Endothelial cell of umbilical vein (primary cell): ENCODE measurements around the gene APOD. TPM values are rescaled to one million over a fixed set of nuclear protein-coding genes. Genes with fewer than 3 reads are reported as not detected.

Experiments
- BruUV-seq: library from RNA; stranded (reverse); fragments of 400-500 nt; replicated peaks from 2 replicates; lab custom pipeline; 2021; lab: Mats Ljungman, UMichigan
- CTCF ChIA-PET: fragments of 300-600, 350-600 bp; sonication (Branson Sonifier 250); formaldehyde crosslinking; loops from one replicate; lab custom pipeline; 2021; ENCODE audit warnings: antibody characterized with exemption, inconsistent platforms; lab: Charles Lee
- POLR2A ChIA-PET: fragments of 300-600, 350-600 bp; sonication (Branson Sonifier 250); formaldehyde crosslinking; loops from one replicate; lab custom pipeline; 2021; ENCODE audit warnings: antibody characterized with exemption, inconsistent platforms; lab: Charles Lee
- DNase-seq: peaks from one replicate; pipeline ENCODE4 v3.0.0-alpha.2; 2011; ENCODE audit warnings: low read depth, low spot score
- FAIRE-seq: peaks from 2 replicates; lab custom pipeline; 2011; peaks lifted over from hg19 to GRCh38; lab: Jason Lieb, UNC
- H2AFZ ChIP-seq: 2 replicates; pipeline ENCODE4 v1.6.0; 2012; ENCODE audit warnings: low read depth, low read length, control low read depth, inconsistent platforms
- H3K27ac ChIP-seq: 2 replicates; pipeline ENCODE4 v1.5.1; 2011; ENCODE audit warnings: low read depth, mild to moderate bottlenecking, control low read depth, low read length, moderate library complexity; ENCODE audit not compliant: insufficient read depth
- H3K27me3 ChIP-seq, 2 experiments: 2 replicates each; pipeline versions ENCODE4 v1.6.0 to v1.6.1; 2011; ENCODE audit warnings: low read length in 2 of 2, mixed read lengths in 1 of 2; ENCODE audit not compliant: control insufficient read depth in 2 of 2, insufficient read depth in 2 of 2
- H3K36me3 ChIP-seq, 2 experiments: 2 replicates in 1 of 2; 3 replicates in 1 of 2; pipeline ENCODE4 v1.5.1; 2011; ENCODE audit warnings: low read length in 2 of 2, mild to moderate bottlenecking in 1 of 2, moderate library complexity in 1 of 2; ENCODE audit not compliant: control insufficient read depth in 2 of 2, insufficient read depth in 2 of 2; ENCODE audit errors: extremely low read depth in 1 of 2
- H3K4me1 ChIP-seq: 3 replicates; pipeline ENCODE4 v1.5.1; 2011; ENCODE audit warnings: mild to moderate bottlenecking, low read length; ENCODE audit not compliant: control insufficient read depth, insufficient read depth; ENCODE audit errors: extremely low read depth
- H3K4me2 ChIP-seq: 2 replicates; pipeline ENCODE4 v1.6.1; 2011; ENCODE audit warnings: low read length, control low read depth, mixed read lengths; ENCODE audit not compliant: insufficient read depth
- H3K4me3 ChIP-seq, 3 experiments: fragments of 200-600 bp in 1 of 3; sonication (generic), shearing (Covaris generic) in 1 of 3; replicated peaks in 1 of 3; 2 replicates each; pipeline ENCODE4 v1.5.1; 2011 to 2016; ENCODE audit warnings: control low read depth in 3 of 3, low read length in 3 of 3, mild to moderate bottlenecking in 2 of 3, inconsistent platforms in 1 of 3, low read depth in 1 of 3, moderate library complexity in 1 of 3; ENCODE audit not compliant: insufficient read depth in 1 of 3
- H3K79me2 ChIP-seq: 2 replicates; pipeline ENCODE4 v1.6.0; 2012; ENCODE audit warnings: low read length, inconsistent platforms; ENCODE audit not compliant: control insufficient read depth, insufficient read depth
- H3K9ac ChIP-seq: replicated peaks from 2 replicates; pipeline ENCODE3; 2011; ENCODE audit warnings: low read length, control low read depth; ENCODE audit not compliant: insufficient read depth; ENCODE audit errors: extremely low read depth
- H3K9me1 ChIP-seq: replicated peaks from 3 replicates; pipeline ENCODE4 v1.6.0; 2011; ENCODE audit warnings: mild to moderate bottlenecking, low read length; ENCODE audit not compliant: control insufficient read depth, insufficient read depth; ENCODE audit errors: extremely low read depth
- H3K9me3 ChIP-seq: replicated peaks from 2 replicates; pipeline ENCODE4 v1.5.1; 2012; ENCODE audit warnings: low read length, inconsistent platforms; ENCODE audit not compliant: control insufficient read depth, insufficient read depth
- H4K20me1 ChIP-seq: replicated peaks from 2 replicates; pipeline ENCODE3; 2011; ENCODE audit warnings: mild to moderate bottlenecking, low read length; ENCODE audit not compliant: control insufficient read depth, insufficient read depth; ENCODE audit errors: extremely low read depth
- CTCF ChIP-seq, 2 donors: IDR thresholded peaks; 1 replicate in 1 of 2; 2 replicates in 1 of 2; pipeline ENCODE4 v1.5.1; 2011; ENCODE audit warnings: low read length in 2 of 2, mild to moderate bottlenecking in 2 of 2, moderate library complexity in 2 of 2, control low read depth in 1 of 2, inconsistent platforms in 1 of 2, low read depth in 1 of 2; ENCODE audit not compliant: insufficient read depth in 1 of 2; ENCODE audit errors: extremely low read depth in 1 of 2
- EZH2 ChIP-seq: IDR thresholded peaks from 2 replicates; pipeline ENCODE4 v1.6.1; 2012; ENCODE audit warnings: borderline replicate concordance, low read depth, mild to moderate bottlenecking, moderate library complexity, low read length, inconsistent platforms; ENCODE audit not compliant: severe bottlenecking
- FOS ChIP-seq: IDR thresholded peaks from 2 replicates; pipeline ENCODE4 v1.6.1; 2011; ENCODE audit warnings: mild to moderate bottlenecking, low read length, moderate library complexity, borderline replicate concordance; ENCODE audit not compliant: insufficient read depth
- GATA2 ChIP-seq: IDR thresholded peaks from 2 replicates; pipeline ENCODE4 v1.7.0; 2011; ENCODE audit warnings: low read depth, mild to moderate bottlenecking, moderate library complexity, mixed read lengths, low read length; ENCODE audit not compliant: insufficient read length, insufficient read depth
- JUN ChIP-seq: IDR thresholded peaks from 2 replicates; pipeline ENCODE4 v1.6.1; 2011; ENCODE audit warnings: borderline replicate concordance, low read depth; ENCODE audit not compliant: insufficient read length, insufficient read depth
- MAX ChIP-seq: IDR thresholded peaks from 2 replicates; pipeline ENCODE4 v1.6.1; 2011; ENCODE audit not compliant: insufficient read depth, insufficient read length
- MYC ChIP-seq: IDR thresholded peaks from one replicate; pipeline ENCODE4 v1.6.1; 2011; ENCODE audit warnings: mild to moderate bottlenecking, low read depth, low read length
- POLR2A ChIP-seq: IDR thresholded peaks from 2 replicates; pipeline ENCODE4 v1.6.1; 2012; ENCODE audit warnings: low read depth, mild to moderate bottlenecking, control low read depth, low read length
- POLR2AphosphoS5 ChIP-seq: IDR thresholded peaks from 2 replicates; pipeline ENCODE4 v1.6.1; 2012; ENCODE audit warnings: low read depth, mild to moderate bottlenecking, control low read depth, low read length, moderate library complexity; ENCODE audit not compliant: insufficient read depth
- dilution Hi-C: fragments of 300-500 bp; cut with MboI; formaldehyde crosslinking; loops from one replicate; pipeline ENCODE4 v1.15.0; 2019; ENCODE audit warnings: low sequenced_read_pairs; ENCODE audit not compliant: extremely low pct_ligation_motif_present
- intact Hi-C: fragments of 100-400 bp; cut with micrococcal nuclease; formaldehyde crosslinking; loops from one replicate; pipeline ENCODE4 v1.10.0; 2022
- polyA plus RNA-seq, 4 experiments: library from polyadenylated mRNA; depleted of rRNA in 3 of 4; stranded (reverse) in 3 of 4; unstranded in 1 of 4; fragments of >200 nt; gene quantifications; 2 replicates each; pipeline versions ENCODE4 v1.2.1 to v1.2.3, GENCODE V29; 2011 to 2012; ENCODE audit warnings: missing spikeins in 1 of 4
- total RNA-seq: library from RNA; stranded (reverse); gene quantifications from 2 replicates; pipeline ENCODE4 v1.2.3, GENCODE V29; 2021

Gene APOD
- total and polyA plus RNA-seq, 2 donors (not counting 3 experiments of a cell fraction or from before 2014, with no cell fraction given): 2.2 to 2.9 TPM

- no peak for TF ChIP-seq CTCF (IDR thresholded peaks at IDR 0.05; ENCODE audit: extremely low read depth in 1 of 2, insufficient read depth in 1 of 2, low read depth in 1 of 2, low read length in 2 of 2)
- no peak for TF ChIP-seq FOS
- TF ChIP-seq EZH2: no peak
- TF ChIP-seq GATA2: no peak
- no peak for TF ChIP-seq MYC
- dilution Hi-C loops: no loop called here
- Histone ChIP-seq H3K4me2 (no peak overlapping the region), H3K9me1 (no peaks in the 10 kb centered on the region), H3K4me3 (no peak overlapping the region), H3K9ac (no peak overlapping the region), H2AFZ (no peak overlapping the region), H3K27ac (no peak overlapping the region), H3K27me3 (peaks cover 7 to 10% of the 10 kb centered on the region in 2 experiments), H3K4me1 (no peaks in the 10 kb centered on the region), H3K36me3 (no peaks in the 10 kb centered on the region), H4K20me1 (no peaks in the 10 kb centered on the region), H3K9me3 (no peaks in the 10 kb centered on the region), H3K79me2 (no peaks in the 10 kb centered on the region)
- ChIA-PET CTCF (interaction anchor here (1.5 kb wide), 1 partner anchor 323 kb away, joined by 3 read pairs; no protein-coding TSS in a partner anchor), POLR2A (no interaction called here)
- DNase-seq (no peak), FAIRE-seq (no peak)
- intact Hi-C loops: no loop called here
- BruUV-seq: no TSS peak
Measured at GRCh38 chr3:195571361-195571760, 12.4 kb downstream of the APOD start.

- CTCF ChIA-PET: interaction anchor here (1.5 kb wide), 1 partner anchor 323 kb away, joined by 3 read pairs; no protein-coding TSS in a partner anchor
- DNase-seq (no peak), FAIRE-seq (no peak)
- POLR2A ChIA-PET: interaction anchor here (0.5 kb wide), 1 partner anchor 220 kb away, joined by 3 read pairs; no protein-coding TSS in a partner anchor
- H3K4me2 ChIP-seq: no peak overlapping the region
- dilution Hi-C loops: no loop called here
- no peaks in the 10 kb centered on the region for H3K9me3 ChIP-seq
- no peaks in the 10 kb centered on the region for H4K20me1 ChIP-seq
- no peak overlapping the region for H3K4me3 ChIP-seq
- no peaks in the 10 kb centered on the region for H3K36me3 ChIP-seq
- TF ChIP-seq FOS (no peak), EZH2 (no peak), CTCF (IDR thresholded peaks at IDR 0.05; ENCODE audit: extremely low read depth in 1 of 2, insufficient read depth in 1 of 2, low read depth in 1 of 2, low read length in 2 of 2) (no peak), GATA2 (no peak), JUN (no peak), POLR2AphosphoS5 (no peak), POLR2A (no peak), MAX (no peak), MYC (no peak)
- no peaks in the 10 kb centered on the region for H3K9me1 ChIP-seq
- no peaks in the 10 kb centered on the region for H3K79me2 ChIP-seq
- H3K9ac ChIP-seq: no peak overlapping the region
- H3K4me1 ChIP-seq: no peaks in the 10 kb centered on the region
- peaks cover 7 to 10% of the 10 kb centered on the region in 2 experiments for H3K27me3 ChIP-seq
- no peak overlapping the region for H2AFZ ChIP-seq
- BruUV-seq: no TSS peak
- intact Hi-C loops: no loop called here
- H3K27ac ChIP-seq: no peak overlapping the region
Measured at GRCh38 chr3:195570912-195571311, 12.8 kb downstream of the APOD start.
